ENCODE results near the gene KRTAP12-4.
"Not testable (repeated sequence)": the region's sequence is repeated elsewhere in the genome, so short reads cannot be mapped to it uniquely, and the experiment has no call there.

The KRTAP12-4 gene

GRCh38 chr21:44650973-44651675 lies 3.3 kb downstream of the KRTAP12-4 start:
- DNase-seq (ENCODE audit: low read depth): no peak
- no peak overlapping the region for H3K4me3 ChIP-seq (replicated peaks; ENCODE audit: low read depth, low read length)
- no peak for TF ChIP-seq CTCF (IDR thresholded peaks at IDR 0.05; ENCODE audit: low read length, missing control alignments)

GRCh38 chr21:44650265-44650972 lies 4.0 kb downstream of the KRTAP12-4 start:
- DNase-seq (ENCODE audit: low read depth): no peak
- no peak for TF ChIP-seq CTCF (IDR thresholded peaks at IDR 0.05; ENCODE audit: low read length, missing control alignments)

DNA sequence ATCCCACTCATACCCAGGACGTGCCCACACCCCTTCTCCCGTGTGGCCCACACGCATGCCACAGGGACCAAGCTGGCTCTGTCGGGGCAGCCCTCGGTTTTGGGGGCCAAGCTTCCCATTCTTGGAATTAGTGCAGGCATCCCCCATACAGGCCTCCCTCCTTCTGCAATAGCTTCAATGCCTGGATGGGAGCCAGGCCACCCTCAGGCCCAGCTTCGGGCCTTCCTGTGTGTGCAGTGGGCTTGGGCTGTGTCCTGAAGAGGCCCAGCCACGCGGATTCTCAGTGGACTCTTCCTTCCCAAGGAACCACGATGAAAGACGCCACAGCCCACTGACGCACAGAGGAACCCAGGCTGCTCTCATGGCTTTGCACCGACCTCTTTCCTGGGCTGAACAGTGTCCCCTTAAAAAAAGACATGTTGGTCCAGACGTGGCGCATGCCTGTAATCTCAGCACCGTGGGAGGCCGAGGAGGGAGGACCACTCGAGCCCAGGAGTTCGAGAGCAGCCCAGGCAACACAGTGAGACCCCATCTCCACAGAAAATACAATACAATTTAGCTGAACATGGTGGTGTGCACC lies 4.8 kb downstream of the KRTAP12-4 start:
- DNase-seq (ENCODE audit: low read depth): no peak
- no peak overlapping the region for H3K4me3 ChIP-seq (replicated peaks; ENCODE audit: low read depth, low read length)
- no peak for TF ChIP-seq CTCF (IDR thresholded peaks at IDR 0.05; ENCODE audit: low read length, missing control alignments)

More at GRCh38 chr21:44650265-44650972, 4.0 kb downstream of the KRTAP12-4 start:
- H3K4me3 ChIP-seq (replicated peaks; ENCODE audit: low read depth, low read length): no peak overlapping the region

DNA sequence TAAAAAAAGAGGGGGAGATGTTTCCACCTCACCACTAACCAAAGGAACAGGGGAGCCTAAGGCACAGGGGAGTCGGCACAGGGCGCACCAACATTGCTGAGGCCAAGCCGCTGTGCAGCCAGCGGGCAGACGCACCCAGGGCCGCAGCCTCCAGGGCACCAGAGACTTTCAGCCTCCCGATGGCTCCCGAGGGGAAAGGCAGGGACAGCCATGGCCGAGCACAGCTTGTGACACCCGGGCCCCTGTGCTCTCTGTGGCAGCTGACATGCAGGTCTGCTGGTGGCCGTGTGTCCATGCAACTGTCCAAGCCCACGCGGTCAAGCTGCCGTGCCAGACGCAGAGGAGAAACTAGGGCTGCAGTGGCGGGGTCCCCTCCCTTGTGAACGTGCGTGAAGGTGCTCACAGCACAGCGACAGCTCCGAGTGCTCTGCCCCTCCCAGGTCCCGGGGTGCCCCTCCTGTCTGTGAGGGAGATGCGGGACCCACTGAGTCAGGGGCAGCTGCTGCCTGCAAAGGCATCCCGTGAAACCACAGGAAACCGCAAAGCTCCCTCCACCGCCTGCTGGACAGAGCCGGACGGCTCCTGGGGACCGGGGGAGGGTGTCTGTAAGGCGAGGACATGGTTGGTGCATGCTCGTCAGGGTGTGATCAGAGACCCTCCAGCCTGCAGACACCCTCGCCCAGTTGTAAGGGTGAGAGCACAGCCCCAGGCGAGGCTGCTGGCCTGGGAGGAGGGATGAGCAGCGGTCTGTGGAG lies 5.7 kb downstream of the KRTAP12-4 start:
- no peak for DNase-seq (ENCODE audit: low read depth)
- no peak overlapping the region for H3K4me3 ChIP-seq (replicated peaks; ENCODE audit: low read depth, low read length)
- no peak for TF ChIP-seq CTCF (IDR thresholded peaks at IDR 0.05; ENCODE audit: low read length, missing control alignments)

- no peak for TF ChIP-seq CTCF (IDR thresholded peaks at IDR 0.05; ENCODE audit: low read length, missing control alignments)
- no peak overlapping the region for H3K4me3 ChIP-seq (replicated peaks; ENCODE audit: low read depth, low read length)
- DNase-seq (ENCODE audit: low read depth): no peak
These were observed 7.3 kb downstream of the KRTAP12-4 start for GRCh38 chr21:44647222-44647552.

DNA sequence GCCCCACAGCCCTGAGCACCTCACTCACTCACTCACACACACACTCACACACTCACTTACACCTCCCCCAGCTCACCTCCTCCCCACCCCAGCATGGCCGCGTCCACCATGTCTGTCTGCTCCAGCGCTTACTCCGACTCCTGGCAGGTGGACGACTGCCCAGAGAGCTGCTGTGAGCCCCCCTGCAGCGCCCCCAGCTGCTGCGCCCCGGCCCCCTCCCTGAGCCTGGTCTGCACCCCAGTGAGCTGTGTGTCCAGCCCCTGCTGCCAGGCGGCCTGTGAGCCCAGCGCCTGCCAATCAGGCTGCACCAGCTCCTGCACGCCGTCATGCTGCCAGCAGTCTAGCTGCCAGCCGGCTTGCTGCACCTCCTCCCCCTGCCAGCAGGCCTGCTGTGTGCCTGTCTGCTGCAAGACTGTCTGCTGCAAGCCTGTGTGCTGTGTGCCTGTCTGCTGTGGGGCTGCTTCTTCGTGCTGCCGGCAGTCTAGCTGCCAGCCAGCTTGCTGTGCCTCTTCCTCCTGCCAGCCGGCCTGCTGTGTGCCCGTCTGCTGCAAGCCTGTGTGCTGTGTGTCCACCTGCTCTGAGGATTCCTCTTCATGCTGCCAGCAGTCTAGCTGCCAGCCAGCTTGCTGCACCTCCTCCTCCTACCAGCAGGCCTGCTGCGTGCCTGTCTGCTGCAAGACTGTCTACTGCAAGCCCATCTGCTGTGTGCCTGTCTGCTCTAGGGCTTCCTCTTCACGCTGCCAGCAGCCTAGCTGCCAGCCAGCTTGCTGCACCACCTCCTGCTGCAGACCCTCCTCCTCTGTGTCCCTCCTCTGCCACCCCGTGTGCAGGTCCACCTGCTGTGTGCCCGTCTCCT lies 7.9 kb downstream of the KRTAP12-4 start, which contains the start of gene KRTAP10-11:
Gene KRTAP10-11 (plus strand): TSS at position 49 of the 856 bp plus-strand sequence. CDS start 45 bp downstream, at position 94.
- not testable (repeated sequence) for H3K4me3 ChIP-seq (replicated peaks; ENCODE audit: low read depth, low read length); DNase-seq (ENCODE audit: low read depth)

All from fibroblast of pulmonary artery (primary cell).